Activated effector memory CD4-positive, alpha-beta T cell treated with anti-CD3 and anti-CD28 coated beads, Interleukin-2, amount 50 U/mL, for 16 hours (primary cell): ENCODE measurements around the gene CASP10.
"Not testable (repeated sequence)": the region's sequence is repeated elsewhere in the genome, so short reads cannot be mapped to it uniquely, and the experiment has no call there.

Experiments used
- DNase-seq: peaks from one replicate; pipeline ENCODE4 v3.0.0-alpha.2; 2020

CASP10 gene

DNA sequence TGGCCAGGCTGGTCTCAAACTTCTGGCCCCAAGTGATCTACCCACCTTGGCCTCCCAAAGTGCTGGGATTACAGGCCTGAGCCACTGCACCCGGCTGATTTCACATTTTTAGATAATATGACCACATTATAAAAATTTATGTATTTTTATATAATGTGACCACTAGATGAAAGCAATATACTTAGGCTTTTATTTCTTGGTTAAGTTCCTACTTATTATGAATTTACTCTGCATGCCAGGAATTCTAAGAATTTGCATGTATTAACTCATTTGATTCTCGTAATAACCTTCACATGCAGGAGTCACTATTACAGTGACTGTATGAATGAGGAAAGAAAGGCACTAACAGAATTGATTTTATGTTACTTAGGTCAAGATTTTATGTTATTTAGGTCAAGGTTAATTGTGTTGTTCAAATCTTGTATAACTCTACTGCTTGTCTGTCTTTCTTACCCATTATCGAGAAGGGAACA is 51.8 kb downstream of the CASP10 start:
- peak; percentile 54 for DNase-seq

DNA sequence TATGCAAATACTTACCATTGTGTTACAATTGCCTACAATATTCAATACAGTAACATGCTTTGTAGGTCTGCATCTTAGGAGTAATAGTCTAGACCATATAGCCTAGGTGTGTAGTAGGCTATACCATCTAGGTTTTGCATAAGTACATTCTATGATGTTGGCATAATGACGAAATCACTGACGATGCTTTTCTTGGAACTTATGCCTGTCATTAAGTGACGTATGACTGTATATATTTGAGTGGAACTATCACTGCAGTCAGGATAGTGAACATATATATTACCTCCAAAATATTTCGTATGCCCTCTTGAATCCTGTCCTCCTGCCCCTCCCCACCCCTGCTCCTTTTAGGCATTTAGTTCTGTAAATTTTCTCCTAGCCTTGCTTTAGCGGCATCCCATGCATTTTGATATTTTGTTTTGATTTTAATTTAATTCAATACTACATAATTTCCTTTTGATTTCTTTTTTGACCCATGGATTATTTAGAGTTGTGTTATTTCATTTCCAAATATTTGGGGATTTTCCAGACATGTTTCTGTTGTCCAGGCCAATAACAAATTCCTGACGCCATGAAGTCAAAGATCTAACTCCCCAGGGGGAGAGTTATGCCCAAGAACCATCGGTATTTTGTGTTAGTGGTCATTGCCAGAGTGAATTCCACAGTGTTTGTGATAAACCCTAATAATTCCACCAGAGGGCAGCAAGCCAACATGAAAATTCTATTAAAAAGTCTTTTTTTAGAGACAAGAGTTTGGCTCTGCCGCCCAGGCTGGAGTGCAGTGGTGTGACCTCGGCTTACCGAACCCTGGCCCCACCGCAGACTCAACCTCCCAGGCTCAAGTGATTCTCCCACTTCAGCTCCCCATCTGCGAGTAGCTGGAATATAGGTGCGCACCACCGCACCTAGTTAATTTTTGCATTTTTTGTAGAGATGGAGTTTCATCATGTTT is 53.2 kb downstream of the CASP10 start:
- DNase-seq = peak; percentile 76

DNA sequence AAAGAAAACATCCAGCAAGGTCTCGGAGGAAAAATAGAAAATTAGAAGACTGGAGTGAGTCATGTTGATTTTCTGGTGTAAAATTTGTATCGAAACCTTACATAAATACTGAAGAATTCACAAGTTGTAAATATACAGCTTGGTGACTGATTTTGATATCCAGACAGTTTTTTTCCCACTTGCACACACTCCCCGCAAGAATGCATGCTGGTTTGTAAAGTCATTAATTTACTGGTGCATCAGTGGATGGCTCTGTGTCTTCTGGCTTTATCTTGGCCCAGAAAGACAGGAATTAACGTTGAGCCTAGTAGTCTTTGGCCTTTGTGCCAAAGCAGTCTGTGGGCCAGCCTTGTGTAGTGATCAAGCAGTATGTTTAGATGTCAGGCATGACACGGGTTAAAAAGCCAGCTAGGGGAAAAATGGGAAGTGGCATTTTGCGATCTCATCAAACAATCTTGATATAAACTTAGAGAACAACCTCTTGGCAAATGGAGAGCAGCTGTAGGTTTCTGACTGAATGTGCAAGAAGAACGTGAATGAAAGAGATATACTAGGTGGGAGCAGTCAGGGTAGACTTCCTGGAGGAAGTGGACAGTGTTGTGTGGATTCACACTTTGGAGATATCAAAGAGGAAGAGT is 54.7 kb downstream of the CASP10 start:
- DNase-seq = no peak

DNA sequence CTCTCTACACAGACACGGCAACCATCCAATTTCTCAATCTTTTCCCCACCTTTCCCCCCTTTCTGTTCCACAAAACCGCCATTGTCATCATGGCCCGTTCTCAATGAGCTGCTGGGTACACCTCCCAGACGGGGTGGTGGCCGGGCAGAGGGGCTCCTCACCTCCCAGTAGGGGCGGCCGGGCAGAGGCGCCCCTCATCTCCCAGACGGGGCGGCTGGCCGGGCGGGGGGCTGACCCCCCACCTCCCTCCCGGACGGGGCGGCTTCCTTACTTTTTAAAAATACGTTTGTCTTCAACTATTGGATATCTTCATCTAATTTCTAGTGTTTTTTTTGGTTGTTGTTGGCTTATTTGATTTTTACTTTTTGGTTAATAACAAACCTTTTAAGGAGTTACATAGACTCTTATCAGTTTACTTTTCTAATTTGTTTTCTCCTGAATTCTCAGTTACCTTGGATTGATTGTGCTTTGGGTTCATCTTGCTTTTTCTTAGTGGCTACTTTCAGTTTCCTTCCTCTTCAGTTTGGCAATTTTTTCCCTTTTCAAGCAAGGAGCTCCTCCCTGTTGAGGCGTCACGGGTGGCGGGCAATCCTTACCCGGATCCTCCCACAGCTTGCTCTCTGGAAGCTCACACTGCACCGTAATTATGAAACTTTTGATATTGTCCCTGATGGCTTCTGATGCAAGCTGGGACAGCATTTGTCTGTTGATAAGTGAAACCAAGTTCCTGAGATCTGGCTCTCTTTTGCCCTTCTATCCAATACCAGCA is 56.4 kb downstream of the CASP10 start:
- DNase-seq = not testable (repeated sequence)

DNA sequence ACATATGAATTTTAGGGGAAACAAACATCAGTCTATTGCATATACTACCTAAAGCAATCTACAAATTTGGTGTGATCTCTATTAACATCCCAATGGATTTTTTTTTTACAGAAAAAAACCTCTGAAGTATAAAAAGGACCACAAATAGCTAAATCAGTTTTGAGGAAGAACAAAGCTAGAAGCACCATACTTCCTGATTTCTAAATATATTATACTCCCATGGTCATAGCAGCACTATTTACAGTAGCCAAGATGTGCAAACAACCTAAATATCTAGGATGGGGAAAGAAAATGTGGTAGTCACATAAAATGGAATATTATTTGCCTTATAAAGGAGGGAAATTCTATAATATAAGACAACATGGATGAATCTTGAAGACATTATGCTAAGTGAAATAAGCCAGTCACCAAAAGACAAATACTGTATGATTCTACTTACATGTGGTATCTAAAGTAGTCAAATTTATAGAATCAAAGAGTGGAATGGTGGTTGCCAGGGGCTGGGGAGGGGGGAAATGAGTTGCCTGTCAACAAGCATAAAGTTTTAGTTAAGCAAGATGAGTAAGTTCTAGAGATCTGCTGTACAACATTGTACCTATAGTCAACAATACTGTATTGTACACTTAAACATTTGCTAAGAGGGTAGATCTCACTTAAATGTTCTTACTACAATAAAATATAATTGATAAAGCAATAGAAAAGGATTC is 59.8 kb downstream of the CASP10 start:
- no peak for DNase-seq

DNA sequence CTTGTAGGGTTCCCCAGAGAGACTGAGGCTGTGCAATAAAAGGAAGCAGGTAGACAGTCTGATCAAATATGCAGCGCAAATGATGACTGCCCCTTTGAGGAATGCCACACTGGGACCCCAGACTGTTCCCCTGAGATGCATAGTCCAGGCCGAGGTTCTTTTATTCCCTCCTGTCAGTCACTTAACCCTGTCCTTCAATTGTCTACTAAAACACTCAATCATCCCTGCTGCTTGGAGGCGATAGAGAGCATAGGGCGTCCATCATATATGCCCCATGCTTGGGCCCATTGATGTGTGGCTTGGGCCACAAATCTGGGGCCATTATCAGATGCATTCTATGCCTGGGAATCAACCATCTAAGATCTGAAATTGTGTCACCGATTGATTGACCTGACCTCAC is 61.9 kb downstream of the CASP10 start:
- no peak for DNase-seq

DNA sequence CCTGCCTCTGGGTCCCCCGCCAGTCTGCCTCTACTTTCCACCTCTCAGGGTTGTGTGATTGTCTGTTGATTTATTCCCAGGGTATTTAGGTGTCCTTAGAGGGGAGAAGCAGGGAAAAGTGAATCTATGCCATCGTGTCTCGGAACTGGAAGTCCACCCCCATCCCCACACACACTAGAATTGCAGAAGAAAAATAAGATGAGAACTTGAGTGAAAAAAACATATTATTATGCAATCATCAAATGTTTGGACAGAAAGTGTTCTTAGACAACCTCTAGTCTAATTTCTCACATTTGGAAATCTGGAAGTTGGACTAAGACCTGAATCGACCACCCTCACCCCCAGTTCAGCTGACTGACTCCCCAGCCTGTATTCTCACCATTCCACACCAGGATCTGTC is 63.3 kb downstream of the CASP10 start:
- DNase-seq = no peak

DNA sequence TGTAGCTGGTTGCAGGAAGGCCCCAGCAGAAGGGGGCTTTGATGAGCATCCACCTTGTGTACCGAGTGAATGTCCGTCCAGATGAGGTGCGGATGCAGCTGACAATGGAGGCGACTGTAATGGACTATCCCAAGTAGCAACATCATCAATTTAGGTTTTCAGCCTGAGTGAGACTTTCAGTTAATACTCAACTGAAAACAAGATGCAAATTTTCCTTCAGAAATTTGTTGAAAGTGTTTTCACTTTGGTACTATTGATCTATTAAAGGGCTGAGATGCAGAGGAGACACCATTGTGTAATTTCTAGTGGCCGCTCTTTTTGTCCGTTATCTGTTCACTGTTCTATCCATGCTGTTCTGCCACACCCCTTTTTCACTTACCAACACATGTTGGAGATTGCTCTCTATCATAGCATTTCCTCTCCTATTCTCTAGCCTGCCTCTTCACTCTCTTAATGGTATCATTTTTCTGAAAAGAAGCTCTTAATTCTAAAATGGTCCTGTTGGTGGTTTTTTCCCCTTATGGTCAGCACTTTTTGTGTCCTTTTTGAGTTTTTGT is 65.4 kb downstream of the CASP10 start:
- no peak for DNase-seq

DNA sequence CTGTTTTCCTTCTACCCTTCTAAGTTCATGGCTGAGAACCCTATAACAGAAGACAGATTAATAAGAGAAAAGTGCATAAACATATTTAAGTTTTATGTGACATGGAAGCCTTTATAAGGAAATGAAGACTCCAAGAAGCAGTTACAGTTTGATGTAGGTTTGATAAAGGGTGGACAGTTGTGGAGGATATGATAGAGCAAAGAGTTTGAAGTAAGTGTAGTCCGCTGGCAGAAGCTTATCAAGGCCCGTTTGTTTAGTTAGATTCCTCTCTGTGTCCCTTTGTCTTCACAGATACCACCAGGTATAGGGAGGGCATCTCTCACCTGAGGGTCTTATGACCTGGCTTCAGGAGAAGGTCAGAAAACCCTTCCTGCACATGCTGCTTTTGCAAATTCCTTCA is 66.9 kb downstream of the CASP10 start:
- no peak for DNase-seq

DNA sequence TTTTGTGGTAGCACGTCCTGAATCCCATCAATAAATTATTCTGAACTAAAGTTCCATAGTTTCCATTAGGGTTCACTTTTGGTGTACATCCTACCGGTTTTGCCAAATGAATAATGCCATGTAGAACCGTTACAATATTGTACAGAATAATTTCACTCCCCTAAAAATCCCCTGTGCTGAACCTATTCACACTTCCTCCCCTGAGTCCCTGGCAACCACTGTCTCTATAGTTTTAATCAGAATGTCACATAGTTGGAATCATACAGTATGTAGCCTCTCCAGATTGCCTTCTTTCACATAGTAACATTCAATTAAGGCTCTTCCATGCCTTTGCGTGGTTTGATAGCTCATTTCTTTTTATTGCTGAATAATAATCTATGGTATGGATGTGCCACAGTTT is 67.8 kb downstream of the CASP10 start:
- no peak for DNase-seq

DNA sequence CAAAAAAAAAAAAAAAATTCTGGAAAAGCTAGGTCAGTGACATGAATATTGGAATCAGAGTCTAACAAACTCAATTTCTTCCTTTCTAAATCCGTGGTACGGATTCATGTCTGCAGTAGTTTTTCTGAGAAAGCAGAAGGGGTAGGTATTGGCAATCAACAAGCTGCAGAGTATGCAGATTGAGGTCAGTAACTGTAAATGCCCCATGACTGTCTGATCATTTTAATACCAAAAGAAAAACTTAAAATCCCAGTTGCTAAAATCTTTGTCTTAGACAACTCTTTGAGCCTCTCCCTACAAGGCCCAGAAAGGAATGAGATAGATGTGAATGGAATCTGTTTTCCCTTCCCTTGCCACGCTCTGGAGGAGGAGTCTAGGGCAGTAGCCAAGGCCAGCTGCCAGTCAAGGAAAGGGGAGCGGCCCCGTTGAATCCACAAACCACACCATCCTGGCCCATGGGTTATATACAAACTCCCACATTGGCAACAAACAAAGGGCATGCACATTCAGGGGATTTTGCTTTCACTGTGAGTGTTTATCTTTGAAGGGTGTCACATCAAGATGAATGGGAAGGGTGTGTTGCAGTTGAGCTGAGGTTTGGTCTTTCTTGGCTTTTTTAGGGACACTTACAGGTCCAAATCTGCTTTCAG is 71.3 kb downstream of the CASP10 start:
- no peak for DNase-seq

DNA sequence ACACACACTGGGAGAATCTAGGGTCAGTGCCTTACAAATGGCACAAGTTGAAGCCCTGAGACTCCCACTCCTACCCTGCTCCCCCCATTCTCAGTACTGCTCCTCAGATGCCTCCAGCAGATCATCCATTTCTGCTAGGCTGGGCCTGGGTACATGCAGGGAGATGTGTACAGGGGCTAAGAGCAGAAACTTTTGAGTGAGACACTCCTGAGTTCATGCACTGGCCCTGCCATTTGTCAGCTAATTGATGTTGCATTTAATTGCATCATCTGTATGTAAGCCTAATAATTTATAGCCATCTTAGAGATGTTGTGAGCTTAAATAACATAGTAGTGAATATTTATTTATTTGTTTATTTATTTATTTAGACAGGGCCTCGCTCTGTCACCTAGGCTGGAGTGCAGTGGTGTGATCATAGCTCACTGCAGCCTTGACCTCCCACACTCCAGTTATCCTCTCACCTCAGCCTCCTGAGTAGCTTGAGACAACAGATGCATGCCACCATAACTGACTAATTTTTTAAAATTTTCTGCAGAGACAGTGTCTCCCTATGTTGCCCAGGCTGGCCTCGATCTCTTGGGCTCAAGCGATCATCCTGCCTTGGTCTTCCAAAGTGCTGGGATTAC is 72.6 kb downstream of the CASP10 start:
- no peak for DNase-seq

DNA sequence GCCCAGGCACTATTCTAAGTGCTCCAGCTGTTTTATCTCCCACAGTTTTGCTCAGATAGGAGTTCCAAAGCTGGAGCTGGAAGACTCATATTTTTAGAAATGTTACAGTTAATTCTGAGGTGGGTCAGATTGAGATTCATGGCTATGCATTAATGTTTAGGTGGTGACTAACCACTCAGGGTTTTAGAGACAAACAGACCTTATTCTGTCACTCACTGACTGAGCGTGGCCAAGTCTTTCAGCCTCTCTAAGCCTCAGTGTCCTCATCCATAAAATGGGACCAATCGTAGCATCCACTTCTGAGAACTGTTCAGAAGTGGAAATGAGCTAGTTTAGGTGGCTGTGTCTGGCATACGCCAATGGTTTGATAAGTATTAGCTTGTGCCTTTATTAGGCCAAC is 73.1 kb downstream of the CASP10 start:
- DNase-seq = no peak

DNA sequence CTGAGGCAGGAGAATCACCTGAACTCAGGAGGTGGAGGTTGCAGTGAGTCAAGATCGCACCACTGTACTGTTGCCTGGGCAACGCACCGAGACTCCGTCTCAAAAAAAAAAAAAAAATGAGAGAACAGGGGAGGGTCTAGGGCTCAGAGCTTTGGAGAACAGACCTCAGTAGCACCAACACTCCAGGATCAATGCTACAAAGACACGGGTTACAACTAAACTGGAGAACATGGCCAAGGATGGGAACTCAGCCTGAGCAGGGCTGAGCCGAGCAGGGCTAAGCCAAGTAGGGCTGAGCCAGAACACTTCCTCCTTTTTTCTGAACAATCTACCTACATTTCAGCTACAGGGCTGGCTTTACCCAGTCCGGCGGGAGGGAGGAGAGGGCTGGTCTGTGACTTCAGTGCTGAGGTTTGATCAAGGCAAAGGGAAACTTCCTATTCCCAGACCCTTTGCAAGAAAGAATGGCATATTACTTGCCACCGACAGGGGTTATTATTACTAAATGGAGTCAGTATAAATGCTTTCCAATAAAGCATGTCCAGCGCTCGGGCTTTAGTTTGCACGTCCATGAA is 74.5 kb downstream of the CASP10 start:
- peak; percentile 79 for DNase-seq

DNA sequence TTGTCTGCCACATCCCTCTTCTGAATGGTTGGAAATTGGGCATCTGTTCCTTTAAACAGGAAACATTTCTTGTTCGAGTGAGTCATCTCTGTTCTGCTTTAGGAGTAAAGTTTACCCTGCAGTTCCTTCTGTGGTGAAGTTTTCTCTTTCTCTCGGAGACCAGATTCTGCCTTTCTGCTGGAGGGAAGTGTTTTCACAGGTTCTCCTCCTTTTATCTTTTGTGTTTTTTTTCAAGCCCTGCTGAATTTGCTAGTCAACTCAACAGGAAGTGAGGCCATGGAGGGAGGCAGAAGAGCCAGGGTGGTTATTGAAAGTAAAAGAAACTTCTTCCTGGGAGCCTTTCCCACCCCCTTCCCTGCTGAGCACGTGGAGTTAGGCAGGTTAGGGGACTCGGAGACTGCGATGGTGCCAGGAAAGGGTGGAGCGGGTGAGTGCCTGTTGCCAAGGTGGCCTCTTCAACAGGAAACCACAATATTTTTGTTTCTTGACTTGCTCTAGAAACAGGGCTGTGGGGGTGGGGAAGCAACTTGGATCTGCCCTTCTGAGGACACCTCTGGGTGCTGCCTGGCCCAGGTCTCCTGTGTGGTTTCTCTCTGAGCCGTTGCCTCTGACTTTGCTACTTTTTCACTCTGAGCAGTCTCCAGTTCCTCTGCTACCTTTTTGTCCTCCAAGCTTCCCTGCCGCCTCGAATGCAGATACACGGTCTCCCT is 75.2 kb downstream of the CASP10 start:
- peak; percentile 94 for DNase-seq

DNA sequence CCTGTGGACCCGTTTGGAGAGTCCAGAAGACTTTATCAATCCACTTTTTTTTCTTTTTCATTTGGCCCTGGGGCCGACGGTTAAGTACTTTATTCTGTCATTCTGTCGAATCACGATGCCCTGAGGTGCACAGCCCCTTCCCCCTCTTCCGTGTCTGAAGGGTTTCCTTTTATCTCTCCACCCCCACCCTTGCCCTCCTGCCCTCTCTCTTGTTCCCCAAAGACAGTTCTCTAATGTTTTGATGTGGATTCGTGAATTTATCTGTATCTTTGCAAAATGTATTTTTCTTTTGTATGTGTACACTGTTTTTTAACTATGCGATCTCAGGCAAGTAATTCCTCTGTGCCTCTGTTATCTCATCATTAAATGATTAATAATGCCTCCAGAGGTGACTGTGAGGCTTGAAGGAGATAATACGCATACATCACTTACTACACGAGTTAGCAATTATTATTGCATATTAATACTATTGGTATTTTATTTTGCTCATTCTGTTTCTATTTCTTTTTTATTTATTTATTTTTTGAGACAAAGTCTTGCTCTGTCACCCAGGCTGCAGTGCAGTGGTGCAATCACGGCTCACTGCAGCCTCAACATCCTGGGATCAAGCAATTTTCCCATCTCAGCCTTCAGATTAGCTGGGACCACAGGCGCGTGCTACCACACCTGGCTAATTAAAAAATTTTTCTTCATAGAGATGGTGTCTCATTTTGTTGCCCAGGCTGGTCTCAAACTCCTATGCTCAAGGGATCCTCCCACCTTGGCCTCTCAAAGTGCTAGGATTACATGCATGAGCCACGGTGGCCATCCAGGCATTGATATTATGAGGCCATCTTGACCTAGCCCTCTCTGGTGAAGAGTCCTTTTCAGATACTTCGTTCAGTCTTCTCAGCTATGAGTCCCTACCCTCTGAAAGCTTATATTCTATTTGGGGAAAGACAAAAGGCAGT is 76.0 kb downstream of the CASP10 start:
- no peak for DNase-seq

DNA sequence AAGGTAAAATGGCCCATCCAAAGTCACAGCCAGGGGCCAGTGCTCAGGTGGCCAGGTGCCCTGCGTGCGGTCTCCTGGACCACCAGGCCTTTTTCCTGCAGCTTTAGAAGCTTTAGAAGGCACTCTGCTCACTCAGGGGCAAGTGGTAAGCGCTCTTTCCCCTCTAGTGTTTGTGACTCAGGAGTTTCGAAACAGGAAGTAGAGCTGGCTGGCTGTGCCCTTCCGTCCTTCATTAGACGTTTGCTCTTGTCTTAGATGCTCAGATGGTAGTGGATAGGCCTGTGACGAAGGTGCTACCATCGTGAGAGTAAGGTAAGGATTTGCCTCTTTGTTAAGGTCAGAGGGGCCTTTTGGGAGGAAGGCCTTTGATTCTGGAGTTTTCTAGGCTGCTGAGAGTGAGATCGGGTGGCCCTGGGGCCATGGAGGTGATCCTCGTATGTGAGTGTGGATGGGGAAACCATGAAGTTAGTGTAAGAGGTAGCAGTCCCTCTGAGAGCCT is 77.4 kb downstream of the CASP10 start, which contains the start of gene CASP8:
TSS of gene CASP8 (plus strand) at position 235 of the 499 bp plus-strand sequence. CDS start 5,951 bp downstream, outside the sequence.
- peak; percentile 86 for DNase-seq

DNA sequence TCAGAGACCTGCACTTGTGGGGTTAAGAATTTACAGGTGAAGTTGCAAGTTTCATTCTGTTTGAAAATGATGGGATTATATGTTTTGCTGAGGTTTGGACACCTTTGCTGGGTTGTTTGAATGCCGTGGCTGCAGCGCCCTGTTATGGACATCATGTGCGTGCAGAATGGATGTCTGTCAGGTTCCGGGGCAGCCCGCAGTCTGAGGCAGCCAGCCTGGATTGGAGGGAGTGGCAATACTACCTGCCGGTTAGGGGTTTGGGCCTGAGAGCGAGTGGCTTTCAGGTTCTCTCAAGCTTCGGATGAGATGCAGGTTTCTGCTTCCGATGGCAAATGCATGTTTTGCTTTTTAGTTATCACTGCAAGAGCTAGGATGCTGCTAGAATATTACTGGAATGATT is 78.5 kb downstream of the CASP10 start:
- DNase-seq = peak; percentile 86

DNA sequence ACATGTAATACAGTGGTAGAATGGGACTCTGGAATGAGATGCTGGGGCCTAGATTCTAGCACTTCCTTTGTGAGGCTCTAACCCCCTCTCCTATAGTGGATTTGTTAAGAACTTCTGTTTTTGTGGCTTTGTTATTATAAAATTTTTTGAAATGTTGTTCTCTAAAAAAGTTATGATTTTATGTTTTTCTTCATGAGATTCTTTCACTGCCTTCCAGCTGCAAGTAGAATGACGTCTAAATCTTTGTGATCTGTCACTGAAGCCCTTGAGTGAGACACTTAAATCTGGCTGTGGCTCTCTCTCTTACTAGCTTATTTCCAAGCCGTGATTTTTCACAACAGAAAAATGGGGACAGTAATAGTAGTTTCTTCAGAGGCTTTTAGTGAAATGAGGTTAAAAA is 79.0 kb downstream of the CASP10 start:
- no peak for DNase-seq
